SK-N-MC (cell line): ENCODE results near the gene BRSK2.

ENCODE experiments used
- EZH2 ChIP-seq: fragments of 200-600 bp; sonication (generic); IDR thresholded peaks from one replicate; pipeline ENCODE4 v1.6.1; 2017; ENCODE audit warnings: antibody characterized with exemption
- POLR2AphosphoS5 ChIP-seq: IDR thresholded peaks from 2 replicates; pipeline ENCODE4 v1.6.1; 2012; ENCODE audit warnings: mild to moderate bottlenecking, low read depth, low read length, borderline replicate concordance

GRCh38 chr11:1403078-1403620, 13.4 kb downstream of the BRSK2 start:
- no peak for TF ChIP-seq EZH2
- TF ChIP-seq POLR2AphosphoS5 = no peak
